NCI-H146 (cell line): ENCODE results near the gene ELOVL3.
"Not testable (repeated sequence)": the region's sequence is repeated elsewhere in the genome, so short reads cannot be mapped to it uniquely, and the experiment has no call there.

Source experiments
- DNase-seq: peaks from one replicate; lab custom pipeline; 2025; lab: John Stamatoyannopoulos, UW

ELOVL3 gene, protein sequence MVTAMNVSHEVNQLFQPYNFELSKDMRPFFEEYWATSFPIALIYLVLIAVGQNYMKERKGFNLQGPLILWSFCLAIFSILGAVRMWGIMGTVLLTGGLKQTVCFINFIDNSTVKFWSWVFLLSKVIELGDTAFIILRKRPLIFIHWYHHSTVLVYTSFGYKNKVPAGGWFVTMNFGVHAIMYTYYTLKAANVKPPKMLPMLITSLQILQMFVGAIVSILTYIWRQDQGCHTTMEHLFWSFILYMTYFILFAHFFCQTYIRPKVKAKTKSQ

GRCh38 chr10:102225646-102226541, at the start of gene ELOVL3:
Gene ELOVL3, plus strand, starts transcription at chr10:102226299. Its CDS starts 250 bp downstream, at chr10:102226549.
- DNase-seq = peak; percentile 92

DNA sequence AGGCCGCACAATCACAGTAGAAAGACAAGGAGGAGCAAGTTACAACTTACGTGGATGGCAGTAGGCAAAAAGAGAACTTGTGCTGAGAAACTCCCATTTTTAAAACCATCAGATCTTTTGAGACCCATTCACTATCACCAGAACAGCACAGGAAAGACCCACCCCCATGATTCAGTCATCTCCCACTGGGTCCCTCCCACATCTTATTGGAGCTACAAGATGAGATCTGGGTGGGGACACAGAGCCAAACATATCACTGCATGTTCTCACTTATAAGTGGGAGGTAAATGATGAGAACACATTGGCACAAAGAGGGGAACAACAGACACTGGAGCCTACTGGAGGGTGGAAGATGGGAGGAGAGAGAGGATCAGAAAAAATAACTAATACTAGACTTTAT, 41.5 kb upstream of the ELOVL3 start:
- no peak for DNase-seq

DNA sequence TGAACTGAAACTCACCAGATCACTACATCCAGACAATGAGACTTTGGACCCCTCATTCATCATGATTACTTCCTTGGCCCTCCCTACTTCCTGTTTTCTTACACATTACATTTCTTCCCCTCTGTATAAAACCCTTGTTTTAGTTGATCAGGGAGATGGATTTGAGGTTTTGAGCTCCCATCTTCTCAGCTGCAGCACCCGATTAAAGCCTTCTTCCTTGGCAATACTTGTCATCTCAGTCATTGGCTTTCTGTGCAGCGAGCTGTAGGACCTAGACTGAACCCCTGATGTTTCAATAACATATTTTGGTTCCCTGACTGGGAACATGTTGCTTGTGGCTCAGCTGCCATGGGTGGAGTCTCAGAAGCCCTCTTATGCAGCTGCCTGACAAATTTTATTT, 40.8 kb upstream of the ELOVL3 start:
- DNase-seq = no peak

GRCh38 chr10:102185811-102186527, 40.1 kb upstream of the ELOVL3 start:
- DNase-seq = no peak

DNA sequence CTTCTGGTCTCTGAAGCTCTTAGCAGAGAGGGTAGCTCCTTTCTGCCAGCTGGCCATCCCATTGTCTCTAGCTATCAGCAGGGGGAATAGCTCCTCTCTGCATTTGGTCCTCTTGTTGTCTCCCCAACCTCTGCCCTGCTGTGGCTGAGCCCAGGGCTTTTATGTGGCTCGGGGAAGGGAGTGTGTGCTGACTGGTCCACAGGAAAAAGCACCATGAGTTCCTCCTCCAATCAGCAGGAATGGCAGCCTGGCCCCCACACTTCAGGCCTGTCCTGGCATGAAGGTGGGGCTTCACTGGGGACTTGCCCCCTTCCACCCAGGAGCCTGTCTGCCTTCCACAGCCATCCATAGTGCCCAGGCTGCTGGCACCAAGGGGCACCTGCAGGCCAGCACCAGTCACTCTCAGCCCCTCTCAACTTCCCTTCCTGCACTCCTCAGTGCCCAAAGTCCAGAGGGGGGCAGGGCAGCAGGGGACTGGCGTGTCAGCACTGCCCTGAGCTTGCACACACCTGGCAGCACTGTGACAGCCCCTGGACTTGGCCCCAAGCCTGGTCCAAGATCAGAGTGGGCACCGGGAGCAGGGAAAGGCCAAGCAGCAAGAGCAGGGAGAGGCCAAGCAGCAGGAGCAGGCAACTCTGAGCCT, 37.7 kb upstream of the ELOVL3 start:
- DNase-seq = no peak

DNA sequence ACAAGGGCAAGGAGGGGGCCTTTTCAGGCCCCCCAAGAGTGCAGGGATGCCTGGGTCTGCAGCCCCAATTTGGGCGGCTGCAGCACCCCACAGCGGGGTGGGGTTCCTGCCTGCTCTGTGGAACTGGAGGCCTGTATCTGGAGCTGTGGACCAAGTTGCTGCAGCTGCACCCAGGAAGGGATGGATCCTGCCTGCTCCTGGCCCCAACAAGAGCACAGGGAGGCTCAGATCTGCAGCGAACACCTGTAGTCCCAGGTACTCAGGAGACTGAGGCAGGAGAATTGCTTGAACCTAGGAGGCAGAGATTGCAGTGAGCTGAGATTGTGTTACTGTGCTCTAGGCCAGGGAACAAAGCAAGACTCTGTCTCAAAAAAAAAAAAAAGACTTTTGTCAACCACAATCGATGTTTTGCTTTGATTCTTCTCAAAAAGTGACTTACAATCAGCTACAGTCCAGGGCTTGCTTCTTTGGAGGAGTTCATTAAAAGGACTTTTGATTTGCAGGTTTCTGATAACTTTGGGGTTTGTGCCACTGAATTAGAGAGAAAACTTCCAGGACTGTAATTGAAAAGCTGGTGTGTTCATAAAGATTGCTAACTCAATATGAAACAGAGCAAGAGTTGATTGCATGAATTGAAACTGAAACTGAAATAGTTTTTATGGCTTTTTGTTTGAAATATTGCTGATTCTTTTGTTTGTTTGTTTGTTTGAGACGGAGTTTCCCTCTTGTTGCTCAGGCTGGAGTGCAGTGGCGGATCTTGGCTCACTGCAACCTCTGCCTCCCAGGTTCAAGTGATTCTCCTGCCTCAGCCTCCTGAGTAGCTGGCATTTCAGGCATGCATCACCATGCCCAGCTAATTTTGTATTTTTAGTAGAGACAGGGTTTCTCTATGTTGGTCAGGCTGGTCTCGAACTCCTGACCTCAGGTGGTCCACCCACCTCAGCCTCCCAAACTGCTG, 36.9 kb upstream of the ELOVL3 start:
- not testable (repeated sequence) for DNase-seq

- DNase-seq = no peak
Measured at GRCh38 chr10:102191956-102192355, 34.1 kb upstream of the ELOVL3 start.

- no peak for DNase-seq
Measured at GRCh38 chr10:102195296-102195870, 30.7 kb upstream of the ELOVL3 start.

DNA sequence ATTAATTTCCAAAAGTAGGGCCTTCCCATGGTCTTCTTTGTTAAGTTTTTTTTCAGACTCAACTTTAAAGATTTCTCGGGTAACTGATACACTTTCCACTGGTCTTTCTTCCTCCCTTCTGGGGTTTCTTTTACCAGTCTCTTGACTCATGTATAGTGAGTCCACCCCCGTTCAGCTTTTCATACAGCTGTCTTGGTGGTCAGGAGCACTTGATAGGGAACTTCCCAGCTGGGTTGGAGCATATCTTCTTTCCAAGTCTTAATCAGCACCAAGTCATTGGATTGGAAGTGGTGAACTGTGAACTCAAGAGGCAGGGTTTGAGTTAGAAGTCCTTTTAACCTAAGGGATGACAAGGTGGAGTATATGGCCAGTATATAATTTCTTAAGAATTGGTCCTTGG, 29.2 kb upstream of the ELOVL3 start:
- DNase-seq = no peak

DNA sequence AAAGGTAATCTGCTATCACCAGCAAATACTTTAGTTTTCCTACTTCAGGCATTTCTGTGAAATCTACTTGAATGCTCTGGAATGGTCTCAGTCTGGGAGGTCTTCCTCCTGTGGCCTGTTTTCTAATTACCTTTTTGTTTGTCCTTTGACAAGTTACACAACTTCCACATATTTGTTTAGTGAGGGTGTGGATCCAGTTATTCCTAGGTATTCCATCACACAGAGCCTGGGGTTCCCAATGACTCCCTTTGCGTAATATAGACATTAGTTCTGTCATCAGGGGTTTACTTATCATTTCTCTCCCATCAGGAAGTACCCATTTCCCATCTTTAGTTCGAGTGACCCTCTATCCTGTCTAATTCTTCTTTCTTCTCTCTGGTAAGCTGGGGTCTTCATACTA, 28.1 kb upstream of the ELOVL3 start:
- no peak for DNase-seq

GRCh38 chr10:102200751-102201640, 25.1 kb upstream of the ELOVL3 start:
- no peak for DNase-seq

DNA sequence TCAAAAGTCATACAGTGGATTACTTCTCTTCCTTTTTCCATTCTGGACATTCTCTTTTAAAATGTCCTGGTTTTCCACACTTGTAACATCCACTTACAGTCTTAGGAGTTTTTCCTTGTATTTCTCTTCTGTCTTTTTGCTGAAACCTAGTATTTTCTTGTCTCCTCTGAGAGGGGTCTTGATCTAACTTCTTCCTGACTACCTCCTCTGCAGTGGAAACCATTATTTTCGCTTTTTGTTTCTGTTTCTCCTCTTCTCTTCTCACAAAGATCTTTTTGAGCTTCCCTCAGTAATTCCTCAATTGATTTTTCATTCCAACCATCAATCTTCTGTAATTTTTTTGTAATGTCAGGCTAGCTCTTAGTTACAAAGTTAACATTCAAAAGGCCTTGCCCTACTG, 23.7 kb upstream of the ELOVL3 start:
- DNase-seq = no peak

- DNase-seq = no peak
Measured at GRCh38 chr10:102208311-102209035, 17.6 kb upstream of the ELOVL3 start.

DNA sequence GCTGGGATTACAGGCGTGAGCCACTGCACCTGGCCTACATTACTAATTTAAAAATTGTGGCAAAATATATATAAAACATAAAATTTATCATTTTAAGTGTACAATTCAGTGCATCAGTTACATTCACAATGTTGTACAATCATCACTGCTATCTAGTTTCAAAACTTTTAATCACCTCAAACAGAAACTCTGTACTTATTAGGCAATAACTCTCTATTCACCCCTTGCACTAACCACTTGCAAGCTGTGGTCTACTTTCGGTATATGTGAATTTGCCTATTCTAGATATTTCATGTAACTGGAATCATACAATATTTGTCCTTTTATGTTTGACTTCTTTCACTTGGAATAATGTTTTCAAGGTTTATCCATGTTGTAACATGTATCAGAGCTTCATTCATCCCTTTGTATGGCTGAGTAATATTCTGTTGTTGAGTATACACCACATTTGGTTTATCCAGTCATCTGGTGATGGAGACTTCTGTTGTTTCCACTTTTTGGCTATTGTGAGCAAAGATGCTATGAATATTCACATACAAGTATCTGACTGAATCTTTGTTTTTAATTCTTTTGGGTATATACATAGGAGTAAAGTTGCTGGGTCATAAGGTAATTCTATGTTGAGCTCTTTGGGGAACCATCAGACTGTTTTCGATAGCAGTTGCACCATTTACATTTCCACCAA, 14.3 kb upstream of the ELOVL3 start:
- no peak for DNase-seq

DNA sequence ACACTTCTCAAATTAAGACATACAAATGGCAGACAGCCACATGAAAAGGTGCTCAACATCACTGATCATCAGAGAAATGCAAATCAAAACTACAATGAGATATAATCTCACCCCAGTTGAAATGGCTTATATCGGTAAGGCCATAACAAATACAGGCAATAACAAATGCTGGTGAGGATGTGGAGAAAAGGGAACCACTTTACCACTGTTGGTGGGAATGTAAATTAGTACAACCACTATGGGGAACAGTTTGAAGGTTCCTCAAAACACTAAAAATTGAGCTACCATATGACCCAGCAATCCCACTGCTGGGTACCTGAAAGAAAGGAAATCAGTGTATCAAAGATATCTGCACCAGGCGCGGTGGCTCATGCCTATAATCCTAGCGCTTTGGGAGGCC, 12.5 kb upstream of the ELOVL3 start:
- not testable (repeated sequence) for DNase-seq

GRCh38 chr10:102219370-102219769, 6.7 kb upstream of the ELOVL3 start:
- no peak for DNase-seq

DNA sequence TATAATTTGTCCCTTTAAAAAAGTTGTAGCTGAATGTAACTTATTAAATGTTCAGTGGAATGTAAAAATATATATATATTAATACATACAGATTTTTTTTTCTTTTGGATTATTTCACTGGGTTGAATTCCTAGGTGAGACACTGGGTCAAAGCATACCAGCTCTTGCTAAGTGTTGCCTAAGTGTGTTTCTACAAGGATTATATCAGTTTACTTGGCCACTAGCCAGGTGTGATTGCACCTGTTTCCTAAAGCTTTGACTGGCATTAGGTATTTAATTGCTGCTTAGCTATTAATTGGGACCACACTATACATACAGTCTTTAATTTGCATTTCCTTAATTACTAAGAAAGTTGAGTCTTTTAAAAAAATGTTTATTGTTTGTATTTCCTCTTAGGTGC, 5.5 kb upstream of the ELOVL3 start:
- DNase-seq = peak; percentile 63

- DNase-seq = no peak
Measured at GRCh38 chr10:102222797-102223196, 3.3 kb upstream of the ELOVL3 start.
